ENCODE results near the gene KCNJ16.

The KCNJ16 gene

DNA sequence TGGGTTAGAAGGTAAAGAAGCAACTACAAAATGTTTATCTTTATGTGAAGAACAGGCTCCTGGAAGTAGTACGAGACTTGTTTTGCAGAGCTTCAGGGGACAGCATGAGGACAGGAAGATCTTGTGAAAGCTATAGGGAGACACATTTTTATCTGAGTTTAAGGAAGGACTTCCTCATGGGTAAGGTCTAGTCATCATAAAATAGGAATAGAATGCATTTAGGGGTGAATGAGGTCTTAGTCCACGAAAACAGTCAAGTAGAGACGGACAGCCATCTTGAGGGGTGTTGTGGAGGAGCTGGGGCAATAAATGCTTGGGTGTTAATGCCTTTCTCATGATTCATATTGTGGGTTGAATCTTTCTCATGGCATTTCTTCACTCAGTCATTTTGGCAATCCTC is 24.3 kb downstream of the KCNJ16 start:
- no peak for FAIRE-seq

DNA sequence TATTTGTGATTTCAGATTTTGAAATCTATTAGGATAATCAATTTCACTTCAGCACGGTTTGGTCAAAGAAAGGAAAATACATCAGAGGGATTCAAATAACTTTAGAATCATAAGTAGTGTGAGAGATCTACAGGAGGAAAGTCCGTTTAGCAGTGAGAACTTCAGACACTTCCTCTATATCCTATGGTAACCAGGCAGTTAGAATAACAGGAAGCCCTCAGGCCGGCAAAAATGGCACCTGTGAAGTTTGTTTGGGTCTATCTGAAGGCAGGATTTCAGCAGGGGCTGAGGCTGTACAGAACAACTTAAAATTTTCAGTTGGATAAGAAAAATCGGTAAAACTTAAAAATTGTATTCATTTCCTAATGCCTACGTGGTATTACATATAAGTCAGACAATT is 24.9 kb downstream of the KCNJ16 start:
- FAIRE-seq: no peak

DNA sequence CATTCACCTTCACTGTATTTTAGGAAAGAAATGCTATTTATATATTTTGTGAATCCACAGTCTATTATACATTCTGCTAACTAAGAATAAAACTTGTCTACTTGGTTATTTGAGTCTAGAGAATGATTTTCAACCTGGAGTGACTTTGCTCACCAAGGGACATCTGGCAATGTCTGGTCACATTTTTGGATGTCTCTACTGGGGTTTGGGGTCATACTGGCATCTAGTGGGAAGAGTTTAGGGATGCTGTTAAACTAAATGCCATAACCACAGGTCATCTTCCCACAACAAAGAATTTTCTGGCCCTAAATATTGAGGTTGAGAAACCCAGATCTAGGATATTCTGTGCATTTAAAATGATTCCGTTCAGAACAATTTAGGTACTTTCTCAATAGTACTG is 26.0 kb downstream of the KCNJ16 start:
- no peak for FAIRE-seq

DNA sequence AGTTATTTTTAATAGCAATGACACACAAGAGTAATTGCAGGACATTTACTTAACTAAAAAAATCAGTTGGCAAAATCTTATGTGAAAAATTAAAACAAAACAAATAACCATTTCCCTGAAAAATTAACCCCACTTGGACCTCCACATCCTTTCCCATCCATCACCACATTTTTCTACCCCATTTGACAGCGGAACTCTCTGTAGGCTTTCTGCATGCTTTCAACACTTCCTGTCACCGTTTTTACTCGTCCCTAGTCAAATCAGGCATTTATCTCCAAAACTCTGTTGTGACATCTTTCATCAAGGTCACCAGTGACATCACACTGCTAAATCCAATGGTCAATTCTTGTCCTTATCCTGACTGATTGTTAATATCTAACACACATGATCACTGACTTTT is 27.5 kb downstream of the KCNJ16 start:
- FAIRE-seq: no peak

DNA sequence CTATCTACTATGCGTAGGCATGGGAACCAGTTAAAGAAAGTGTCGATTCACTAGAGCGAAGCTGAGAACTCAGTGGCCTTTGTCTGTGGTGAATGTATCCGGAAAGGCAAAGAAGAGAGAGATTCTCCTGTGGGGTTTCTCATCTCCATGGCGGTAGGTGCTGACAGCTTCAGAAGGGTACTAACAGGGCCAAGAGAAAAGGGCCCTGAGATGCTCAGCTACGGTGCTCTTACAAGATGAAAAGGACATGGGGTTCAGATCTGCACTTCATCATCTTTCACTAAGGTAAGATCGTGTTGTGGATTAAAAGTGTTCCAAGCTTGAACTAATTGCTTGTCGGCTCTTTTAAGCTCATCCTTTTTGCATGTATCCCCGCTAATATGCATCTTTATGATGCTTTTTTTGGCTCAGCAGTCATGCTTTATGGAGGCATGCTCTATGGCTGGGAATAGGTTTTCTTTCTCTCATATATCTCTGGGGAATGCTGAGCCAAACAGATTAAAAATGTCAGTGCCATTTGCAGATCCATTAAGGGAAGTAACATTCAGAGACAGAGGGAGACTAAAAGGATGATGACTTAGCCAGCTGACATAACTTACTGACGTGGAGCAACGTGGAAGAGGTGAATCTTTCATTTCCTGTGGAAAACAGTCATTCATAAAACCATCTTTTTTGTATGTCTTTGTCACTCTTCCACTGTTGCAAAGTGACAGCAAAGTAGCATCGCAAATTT is 29.9 kb downstream of the KCNJ16 start:
- FAIRE-seq: no peak

DNA sequence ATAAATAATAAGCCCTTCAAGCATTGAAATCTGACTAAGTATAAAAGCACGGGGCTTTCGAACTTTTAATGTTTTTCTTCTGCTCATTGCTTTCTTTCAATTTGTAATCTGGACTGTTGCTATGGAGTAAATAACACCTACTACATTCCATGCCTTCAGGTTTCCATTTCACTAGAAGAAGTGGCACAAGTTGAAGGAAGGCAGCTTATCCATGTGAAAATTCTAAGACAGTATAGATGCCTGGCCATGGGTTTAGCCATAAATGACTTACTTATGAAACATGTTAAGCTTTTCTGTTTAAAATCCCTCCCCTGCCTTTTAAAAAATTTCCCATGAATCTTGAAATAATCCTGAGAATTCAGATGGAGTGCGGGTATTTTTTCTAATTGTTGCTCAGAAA is 30.6 kb downstream of the KCNJ16 start:
- FAIRE-seq: no peak

DNA sequence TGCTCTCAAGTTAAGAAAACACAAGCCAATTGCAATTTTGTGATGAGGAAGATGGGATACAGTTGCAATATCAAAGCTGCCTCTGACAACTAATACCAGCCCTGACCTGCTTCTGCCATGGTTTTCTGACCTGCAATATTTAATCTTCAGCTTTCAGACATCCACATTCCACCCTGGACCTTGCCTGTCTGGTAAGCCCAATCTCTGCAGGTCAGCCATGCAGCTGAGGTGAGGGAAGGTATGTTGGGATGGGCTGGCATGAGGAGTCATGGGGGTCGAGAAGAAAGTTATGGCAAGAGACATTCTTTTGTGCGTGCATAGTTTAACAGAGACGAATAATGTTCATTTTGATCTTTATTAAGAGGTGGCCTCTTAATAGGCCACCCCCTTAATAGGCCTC is 31.5 kb downstream of the KCNJ16 start:
- FAIRE-seq: no peak

DNA sequence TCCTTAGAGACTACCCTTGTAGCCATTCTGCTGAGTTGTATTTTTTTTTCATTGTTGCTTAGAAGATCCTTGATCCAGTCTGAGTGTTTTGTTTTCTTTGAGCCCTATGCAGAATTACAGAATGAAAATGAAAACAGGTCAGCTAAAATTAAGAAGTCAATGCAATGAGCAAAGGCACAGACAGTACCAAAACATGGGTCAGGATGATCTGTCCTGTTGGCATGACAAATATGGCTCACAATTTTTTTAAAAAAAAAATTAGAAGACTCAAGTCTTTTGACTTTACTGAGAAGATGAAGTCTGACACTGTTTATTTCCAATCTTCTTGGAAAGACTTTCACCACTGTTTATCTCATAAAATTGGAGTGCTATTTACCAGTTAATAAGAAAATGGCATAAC is 32.4 kb downstream of the KCNJ16 start:
- no peak for FAIRE-seq

DNA sequence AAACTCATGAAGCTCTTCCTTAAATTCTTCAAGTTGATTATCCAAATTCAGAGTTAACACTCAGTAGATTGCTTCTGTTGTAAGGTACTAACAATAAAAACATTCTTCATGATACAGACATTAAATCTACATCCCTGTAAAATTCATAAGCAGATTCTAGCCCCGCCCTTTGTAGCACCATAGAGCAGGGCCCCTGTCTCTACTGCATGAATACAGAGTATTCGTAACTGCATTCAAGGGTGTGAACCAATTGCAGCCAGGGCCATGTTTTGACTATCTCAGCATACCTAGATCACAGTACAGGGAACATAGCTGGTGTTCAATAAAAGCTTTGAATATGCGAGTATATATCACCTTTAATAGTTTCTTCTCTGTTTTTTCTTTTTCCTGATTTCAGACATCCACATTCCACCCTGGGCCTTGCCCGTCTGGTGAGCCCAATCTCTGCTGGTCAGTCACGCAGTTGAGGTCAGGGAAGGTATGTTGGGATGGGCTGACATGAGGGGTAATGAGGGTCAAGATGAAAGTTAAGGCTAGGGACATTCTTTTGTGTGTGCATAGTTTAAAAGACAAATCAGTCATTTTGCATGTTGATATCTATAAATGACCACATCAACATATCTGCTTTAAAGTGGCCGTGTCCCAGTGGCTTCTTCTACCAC is 33.0 kb downstream of the KCNJ16 start:
- no peak for FAIRE-seq

DNA sequence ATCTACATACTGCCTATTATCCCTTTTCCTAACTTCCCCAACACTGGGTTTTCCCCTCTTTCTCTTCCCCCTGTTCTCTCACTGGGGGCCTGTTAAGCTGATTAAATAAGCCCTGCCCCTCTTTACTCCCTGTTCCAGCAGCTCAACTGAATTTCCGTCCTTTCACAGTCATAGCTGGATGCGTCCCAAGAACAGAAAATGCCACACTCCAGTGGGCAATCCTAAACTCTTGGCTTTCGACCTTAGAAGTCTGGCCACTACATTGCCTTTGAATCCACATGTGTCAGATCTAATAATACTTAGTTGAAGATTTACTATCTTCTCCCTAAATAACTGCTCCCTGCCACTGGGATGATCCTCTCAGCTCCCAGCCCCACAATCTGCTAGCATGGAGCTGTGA is 34.5 kb downstream of the KCNJ16 start:
- no peak for FAIRE-seq

DNA sequence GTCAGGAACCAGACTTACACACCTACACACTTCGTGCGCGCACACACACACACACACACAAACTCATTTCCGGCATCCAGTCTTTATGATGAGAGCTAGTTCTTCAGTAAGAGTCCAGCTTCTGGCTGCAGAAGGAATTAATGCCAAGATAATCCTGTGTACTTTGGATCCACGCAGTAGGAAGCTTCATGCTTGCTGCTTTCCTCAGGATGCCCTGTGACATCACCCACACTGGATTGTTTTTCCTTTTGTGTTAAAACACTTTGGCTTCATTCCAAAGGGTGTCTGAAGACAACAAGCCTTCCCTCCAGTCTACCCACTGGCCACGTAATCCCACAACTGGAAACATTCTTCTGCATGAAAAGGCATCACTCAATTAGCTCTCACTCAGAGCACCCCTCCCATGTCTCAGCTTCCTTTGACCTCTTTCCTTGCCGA is 35.4 kb downstream of the KCNJ16 start:
- no peak for FAIRE-seq

DNA sequence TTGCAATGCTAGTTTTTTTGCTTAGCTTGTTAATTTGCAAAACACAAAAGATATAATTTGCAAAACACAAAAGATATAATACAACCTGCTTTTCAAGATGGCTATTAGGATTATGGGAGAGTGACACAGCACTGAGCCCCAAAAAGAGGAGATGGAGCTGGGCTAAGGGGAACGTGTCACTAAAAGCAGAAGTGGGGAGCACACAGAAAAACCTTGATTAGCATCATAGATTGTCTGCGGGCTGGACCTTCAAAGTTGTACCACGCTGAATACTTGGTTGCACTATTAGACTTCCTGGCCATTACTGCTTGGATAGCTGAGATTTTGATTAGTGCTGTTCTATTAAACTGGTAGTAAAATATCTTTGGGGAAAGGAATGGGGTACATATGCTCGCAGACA is 36.2 kb downstream of the KCNJ16 start:
- no peak for FAIRE-seq

DNA sequence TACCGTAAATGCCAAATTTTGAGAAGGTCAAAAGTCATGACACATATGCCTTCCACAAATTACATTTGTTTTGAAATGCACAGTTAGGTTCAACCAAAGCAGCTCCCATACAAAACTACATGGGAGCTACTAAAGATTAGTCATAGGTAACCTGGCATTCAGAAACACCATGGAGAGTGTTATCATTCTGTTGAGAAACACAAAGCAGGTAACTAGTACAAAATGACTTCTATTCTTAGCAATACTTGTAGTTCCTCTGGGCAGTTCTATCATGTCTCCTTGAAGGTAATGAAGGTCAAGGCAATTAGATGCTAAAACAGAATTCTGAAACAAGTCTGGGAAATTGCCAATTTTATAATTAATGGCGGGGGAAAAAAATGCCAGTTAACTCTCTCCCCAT is 39.4 kb downstream of the KCNJ16 start:
- FAIRE-seq: no peak

DNA sequence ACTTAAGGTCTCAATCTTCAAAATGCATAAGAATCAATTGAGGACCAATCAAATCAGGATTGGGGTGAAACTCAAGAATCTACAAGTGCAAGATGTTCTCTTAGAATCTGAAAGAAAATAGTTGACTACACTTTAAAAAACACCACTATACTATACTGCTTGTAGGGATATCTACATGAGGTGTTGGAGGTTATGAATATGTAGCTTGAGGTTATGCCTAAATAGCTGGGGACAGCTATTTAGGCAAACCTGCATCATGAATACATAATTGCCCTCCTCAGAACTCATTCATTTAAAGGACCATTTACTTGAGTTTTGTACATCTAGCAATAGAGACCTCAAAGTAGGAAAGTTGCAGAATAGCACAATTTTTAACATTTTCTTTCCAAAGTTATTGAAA is 40.1 kb downstream of the KCNJ16 start:
- no peak for FAIRE-seq

DNA sequence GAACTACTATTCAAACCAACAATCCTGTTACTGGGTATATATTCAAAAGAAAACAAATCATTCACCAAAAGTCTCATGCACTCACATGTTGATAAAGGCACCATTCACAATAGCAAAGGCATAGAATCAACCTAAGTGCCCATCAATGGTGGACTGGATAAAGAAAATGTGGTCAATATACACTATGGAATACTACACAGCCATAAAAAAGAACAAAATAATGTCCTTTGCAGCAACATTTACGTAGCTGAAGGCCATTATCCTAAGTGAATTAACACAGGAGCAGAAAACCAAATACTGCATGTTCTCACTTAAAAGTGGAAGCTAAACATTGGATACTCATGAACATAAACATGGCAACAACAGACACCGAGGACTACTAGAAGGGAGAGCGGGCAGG is 41.9 kb downstream of the KCNJ16 start:
- FAIRE-seq: no peak

DNA sequence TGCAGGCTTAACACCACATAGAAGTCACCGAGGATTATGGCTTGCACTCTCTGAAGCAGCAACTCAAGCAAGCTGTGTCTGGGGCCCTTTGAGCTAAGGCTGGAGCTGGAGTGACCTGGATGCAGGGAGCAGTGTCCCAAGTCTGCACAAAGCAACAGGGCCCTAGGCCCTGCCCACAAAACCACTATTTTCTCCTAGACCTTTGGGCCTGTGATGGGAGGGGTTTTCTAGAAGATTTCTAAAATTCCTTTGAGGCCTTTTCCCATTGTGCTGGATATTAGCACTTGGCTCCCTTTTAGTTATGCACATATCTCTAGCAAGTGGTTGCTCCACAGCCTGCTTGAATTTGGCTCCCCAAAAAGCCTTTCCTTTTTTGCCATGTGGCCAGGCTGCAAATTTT is 44.5 kb downstream of the KCNJ16 start:
- FAIRE-seq: no peak

DNA sequence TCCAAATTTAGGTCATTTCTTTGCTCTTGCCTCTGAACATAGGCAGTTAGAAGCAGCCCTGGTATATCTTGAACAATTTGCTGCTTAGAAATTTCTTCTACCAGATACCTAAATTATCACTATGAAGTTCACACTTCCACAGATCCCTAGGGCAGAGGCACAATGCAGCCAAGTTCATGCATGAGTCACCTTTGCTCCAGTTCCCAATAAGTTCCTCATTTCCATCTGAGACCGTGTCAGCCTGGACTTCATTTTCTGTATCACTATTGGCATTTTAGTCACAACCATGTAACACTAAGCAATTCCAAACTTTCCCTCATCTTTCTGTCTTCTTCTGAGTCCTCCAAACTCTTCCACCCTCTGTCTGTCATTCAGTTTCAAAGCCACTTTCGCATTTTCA is 45.0 kb downstream of the KCNJ16 start:
- no peak for FAIRE-seq

DNA sequence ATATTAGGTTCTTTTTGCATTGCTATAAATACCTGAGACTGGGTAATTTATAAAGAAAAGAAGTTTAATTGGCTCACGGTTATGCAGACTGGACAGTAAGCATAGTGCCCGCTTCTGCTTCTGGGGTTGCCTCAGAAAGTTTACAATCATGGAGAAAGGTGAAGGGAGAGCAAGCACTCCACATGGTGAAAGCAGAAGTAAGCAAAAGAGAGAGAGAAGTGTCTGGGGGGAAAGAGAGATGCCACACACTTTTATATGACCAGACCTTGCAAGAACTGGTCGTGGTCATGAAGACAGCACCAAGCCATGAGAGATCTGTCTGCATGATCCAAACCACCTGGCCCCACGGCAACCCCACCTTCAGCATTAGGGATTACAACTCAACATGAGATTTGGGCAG is 45.4 kb downstream of the KCNJ16 start:
- no peak for FAIRE-seq

DNA sequence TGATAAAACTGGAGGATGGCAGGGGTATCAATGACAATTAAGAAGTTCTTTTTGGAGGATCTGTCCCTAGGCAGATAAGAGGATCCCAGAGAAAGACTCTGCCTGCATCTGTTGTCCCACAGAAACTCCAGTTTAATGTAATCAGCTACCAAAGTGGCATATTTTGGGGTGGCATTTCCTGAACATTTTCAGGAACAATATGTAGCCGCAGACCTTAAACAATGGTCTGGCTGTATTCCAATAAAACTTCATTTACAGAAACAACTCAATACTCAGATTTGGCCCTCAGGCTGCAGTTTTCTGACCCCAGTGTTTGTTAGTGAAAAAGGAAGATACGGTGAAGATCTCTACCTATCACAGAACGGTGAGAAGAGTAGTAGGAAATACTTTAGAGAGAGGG is 46.1 kb downstream of the KCNJ16 start:
- FAIRE-seq: no peak

DNA sequence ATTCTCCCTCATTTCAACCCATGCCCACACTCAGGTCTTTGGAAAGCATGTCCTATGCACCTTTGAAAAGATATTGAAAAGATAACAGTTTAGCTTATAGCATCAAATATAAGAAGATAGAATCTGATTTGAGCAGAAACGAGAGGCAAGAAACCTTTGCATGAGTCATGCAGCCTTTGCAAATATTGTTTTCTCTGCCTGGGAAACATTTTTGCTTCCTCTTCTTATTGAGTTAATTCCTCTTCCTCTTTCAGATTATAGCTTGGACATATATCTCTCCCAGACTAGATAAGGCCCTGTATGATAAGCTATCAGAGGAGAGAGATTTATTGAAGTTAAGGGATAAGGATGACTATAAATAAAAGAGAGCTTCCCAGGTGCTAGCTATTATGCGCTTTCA is 48.2 kb downstream of the KCNJ16 start:
- FAIRE-seq: no peak

DNA sequence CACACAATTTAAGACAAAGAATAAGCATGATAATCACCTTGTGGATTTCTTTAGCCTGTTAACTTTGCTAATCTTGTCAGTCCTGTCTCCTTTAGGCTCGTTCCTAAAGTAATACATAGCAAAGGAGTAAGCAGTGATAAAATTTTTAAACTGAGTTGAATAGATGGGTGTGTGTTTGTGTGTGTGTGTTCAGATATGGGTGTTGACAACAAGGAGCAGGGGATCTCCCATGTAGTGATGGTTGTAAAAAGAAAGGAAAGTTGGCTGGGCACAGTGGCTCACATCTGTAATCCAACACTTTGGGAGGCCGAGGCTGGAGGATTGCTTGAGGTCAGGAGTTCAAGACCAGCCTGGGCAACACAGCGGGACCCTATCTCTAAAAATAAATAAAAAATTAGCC is 49.7 kb downstream of the KCNJ16 start:
- no peak for FAIRE-seq

DNA sequence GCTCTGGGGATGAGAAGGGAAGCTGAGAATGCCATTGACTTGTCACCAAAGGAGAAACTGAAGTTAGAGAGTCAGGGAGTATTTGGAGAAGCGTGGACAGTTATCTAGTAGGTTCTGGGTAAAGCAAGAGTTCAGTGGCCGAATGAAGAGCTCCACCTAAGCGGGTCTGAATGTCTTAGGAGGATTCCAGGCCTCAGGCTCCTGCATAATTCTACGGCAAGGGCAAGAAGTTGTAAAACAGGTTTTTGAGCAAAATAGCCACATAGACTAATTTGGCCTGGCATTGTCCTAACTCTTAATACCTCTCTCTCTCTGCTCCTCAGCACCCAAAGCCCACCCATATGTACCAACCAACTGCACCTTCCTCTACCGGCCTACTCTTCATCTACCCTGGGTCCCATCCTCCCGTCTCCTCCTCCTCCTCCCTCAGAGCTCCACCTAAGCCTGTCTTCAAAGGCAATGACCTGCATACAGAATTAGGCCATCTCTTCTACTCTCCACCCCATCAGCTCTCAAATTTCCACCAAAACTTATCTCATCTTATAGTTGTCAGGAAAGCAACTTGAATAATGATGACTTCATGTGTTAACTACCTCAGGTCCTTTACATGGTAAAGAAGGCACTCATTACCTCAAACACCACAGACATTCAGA is 52.3 kb downstream of the KCNJ16 start:
- FAIRE-seq: no peak

DNA sequence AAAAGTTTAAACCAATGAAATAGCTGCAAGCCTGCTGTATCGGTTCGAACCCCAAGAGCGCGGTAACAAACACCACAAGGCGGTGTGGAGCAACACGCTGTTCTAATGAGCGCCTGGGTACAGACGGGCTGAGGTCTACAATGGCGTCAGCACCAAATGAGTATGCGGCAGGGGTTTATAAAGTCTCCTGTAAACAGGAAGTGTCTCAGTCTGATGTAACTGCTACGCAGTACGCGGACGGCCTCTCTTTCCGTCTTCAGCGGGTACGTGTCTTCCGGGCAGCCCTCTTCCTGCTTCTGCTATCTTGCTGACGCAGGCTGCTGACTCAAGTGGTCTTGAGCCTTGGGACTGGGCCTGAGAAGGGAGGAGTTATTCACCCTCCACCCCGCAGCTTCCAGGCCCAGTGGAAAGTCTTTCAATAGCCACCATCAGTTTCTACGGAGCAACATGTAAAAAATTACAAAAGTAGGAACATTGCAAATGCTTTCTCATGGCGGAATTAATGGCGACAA is 53.8 kb downstream of the KCNJ16 start:
- FAIRE-seq: no peak

DNA sequence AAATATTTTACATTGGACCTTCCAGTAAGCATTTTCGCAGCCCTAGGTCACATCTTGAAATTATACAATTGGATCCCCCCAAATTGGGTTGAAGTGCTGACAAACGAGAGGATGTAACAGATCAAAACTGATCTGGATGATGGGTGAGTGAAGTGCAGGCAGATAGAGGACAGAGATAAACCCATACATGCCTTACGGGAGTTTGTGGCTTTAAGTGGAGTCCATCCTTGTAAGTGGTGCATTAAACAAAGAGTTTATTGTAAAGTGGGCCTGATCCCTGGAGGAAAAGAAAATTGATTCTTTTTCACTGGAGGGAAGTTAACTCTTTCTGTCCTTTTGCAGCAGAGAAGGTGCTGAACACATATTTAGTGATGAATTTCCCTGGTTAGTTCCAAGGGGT is 55.3 kb downstream of the KCNJ16 start:
- FAIRE-seq: no peak
